ENCODE data around the gene SCYGR5. TPM values are rescaled to one million over a fixed set of nuclear protein-coding genes. Genes with fewer than 3 reads are reported as not detected.

Gene SCYGR5
- total and polyA plus RNA-seq, 2 of the 8 experiments (the other 6 are each of a cell fraction or from before 2014, with no cell fraction given), result not detected

DNA sequence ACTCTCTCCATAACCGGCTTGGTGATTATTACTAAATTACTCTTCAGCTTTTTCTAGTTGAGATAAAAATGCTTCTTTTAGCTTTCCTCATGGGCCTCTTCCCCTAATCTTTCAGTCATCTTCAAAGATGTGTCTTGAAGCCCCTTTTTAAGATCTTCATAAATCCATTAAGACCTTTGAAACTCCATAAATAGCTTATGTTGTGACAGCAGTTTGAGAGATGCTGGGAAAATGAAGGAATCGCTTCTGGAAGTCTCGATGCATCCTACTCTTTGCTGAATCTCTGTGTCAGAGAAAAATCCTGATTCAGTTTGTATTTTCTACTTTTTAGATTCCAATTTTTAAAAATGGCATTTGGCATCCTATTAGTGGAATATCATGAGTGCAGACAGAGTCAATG lies 36.3 kb upstream of the SCYGR5 start:
- Histone ChIP-seq H3K4ac (replicated peaks; ENCODE audit: insufficient read length, low read depth, low read length) (no peak overlapping the region), H2BK5ac (ENCODE audit: low read depth, low read length) (no peak overlapping the region), H3K4me3 (ENCODE audit: extremely low read depth in 1 of 4, insufficient read depth in 2 of 4, low read depth in 3 of 4, low read length in 4 of 4) (no peak overlapping the region), H2AFZ (ENCODE audit: low read length) (no peak overlapping the region), H3K79me2 (ENCODE audit: control insufficient read depth in 1 of 2, insufficient read depth in 2 of 2, low read length in 2 of 2) (no peaks in the 10 kb centered on the region), H3K27me3 (replicated peaks in 1 of 4; ENCODE audit: control insufficient read depth in 3 of 4, extremely low read depth in 1 of 4, insufficient read depth in 3 of 4, low read length in 3 of 4) (no peaks in the 10 kb centered on the region), H3K9me3 (ENCODE audit: insufficient read depth in 2 of 2, low read depth in 1 of 2, low read length in 1 of 2) (no peaks in the 10 kb centered on the region), H3K14ac (ENCODE audit: insufficient read length) (no peak overlapping the region), H3K23ac (ENCODE audit: insufficient read length) (no peak overlapping the region), H4K91ac (replicated peaks; ENCODE audit: insufficient read length, low read length) (no peak overlapping the region), H2AK5ac (ENCODE audit: low read depth, low read length) (no peak overlapping the region), H2BK15ac (ENCODE audit: low read length) (no peak overlapping the region), H3K79me1 (ENCODE audit: low read depth, low read length) (no peaks in the 10 kb centered on the region), H4K5ac (ENCODE audit: insufficient read length, low read depth, low read length) (no peak overlapping the region), H3K27ac (ENCODE audit: low read depth, low read length) (no peak overlapping the region), H3K36me3 (ENCODE audit: control insufficient read depth in 2 of 4, insufficient read depth in 4 of 4, low read length in 3 of 4) (no peaks in the 10 kb centered on the region), H2BK12ac (ENCODE audit: low read depth, low read length) (no peak overlapping the region), H3K9ac (replicated peaks in 1 of 4; ENCODE audit: extremely low read depth in 1 of 4, low read depth in 3 of 4, low read length in 3 of 4) (no peak overlapping the region), H3K23me2 (ENCODE audit: low read depth, low read length) (no peaks in the 10 kb centered on the region), H2BK120ac (replicated peaks; ENCODE audit: low read depth, low read length) (no peak overlapping the region), H4K20me1 (replicated peaks in 1 of 2; ENCODE audit: control insufficient read depth in 1 of 2, insufficient read depth in 2 of 2, low read length in 2 of 2) (no peaks in the 10 kb centered on the region), H2BK20ac (ENCODE audit: low read length) (no peak overlapping the region), H4K8ac (ENCODE audit: extremely low read depth, insufficient read depth, low read length) (no peak overlapping the region), H3K4me1 (replicated peaks in 1 of 4; ENCODE audit: control insufficient read depth in 3 of 4, insufficient read depth in 4 of 4, low read length in 3 of 4) (no peaks in the 10 kb centered on the region), H3K4me2 (ENCODE audit: insufficient read depth in 1 of 2, low read depth in 2 of 2, low read length in 2 of 2) (no peak overlapping the region), H3K56ac (replicated peaks; ENCODE audit: insufficient read length, low read depth, low read length) (no peak overlapping the region), H3K18ac (ENCODE audit: extremely low read depth, low read length) (no peak overlapping the region)
- no peak for DNase-seq (ENCODE audit: low read depth in 1 of 2, low spot score in 2 of 2)
- TF ChIP-seq HDAC6 (IDR thresholded peaks at IDR 0.05; ENCODE audit: low read depth, low read length) (no peak), RFX5 (IDR thresholded peaks at IDR 0.05; ENCODE audit: borderline replicate concordance, low read depth, low read length) (no peak), KDM5A (IDR thresholded peaks at IDR 0.05; ENCODE audit: low read length) (no peak), NRF1 (IDR thresholded peaks at IDR 0.05; ENCODE audit: low read depth, low read length) (no peak), RXRA (IDR thresholded peaks at IDR 0.05; ENCODE audit: insufficient read depth, low read depth, low read length) (no peak), CHD1 (IDR thresholded peaks at IDR 0.05; ENCODE audit: low read depth, low read length) (no peak), ZNF274 (IDR thresholded peaks at IDR 0.05; ENCODE audit: borderline replicate concordance, extremely low read depth, low read length) (no peak), TBP (IDR thresholded peaks at IDR 0.05; ENCODE audit: low read depth, low read length) (no peak), KDM4A (IDR thresholded peaks at IDR 0.05; ENCODE audit: low read depth, low read length, severe bottlenecking) (no peak), RAD21 (IDR thresholded peaks at IDR 0.05 in 1 of 2, conservative IDR thresholded peaks at IDR 0.05 in 1 of 2; ENCODE audit: low read depth in 2 of 2, low read length in 2 of 2) (no peak), GTF2F1 (IDR thresholded peaks at IDR 0.05; ENCODE audit: borderline replicate concordance, low read depth, low read length) (no peak), JUN (IDR thresholded peaks at IDR 0.05; ENCODE audit: low read depth, low read length) (no peak)
- TF ChIP-seq, protein P1, sequence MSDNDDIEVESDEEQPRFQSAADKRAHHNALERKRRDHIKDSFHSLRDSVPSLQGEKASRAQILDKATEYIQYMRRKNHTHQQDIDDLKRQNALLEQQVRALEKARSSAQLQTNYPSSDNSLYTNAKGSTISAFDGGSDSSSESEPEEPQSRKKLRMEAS (IDR thresholded peaks at IDR 0.05), result no peak
- TF ChIP-seq, protein P2, sequence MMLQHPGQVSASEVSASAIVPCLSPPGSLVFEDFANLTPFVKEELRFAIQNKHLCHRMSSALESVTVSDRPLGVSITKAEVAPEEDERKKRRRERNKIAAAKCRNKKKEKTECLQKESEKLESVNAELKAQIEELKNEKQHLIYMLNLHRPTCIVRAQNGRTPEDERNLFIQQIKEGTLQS (IDR thresholded peaks at IDR 0.05; ENCODE audit: insufficient read depth, low read depth, low read length), result no peak
- POLR2A ChIA-PET (ENCODE audit: partially characterized antibody), result no interaction called here
- 98% methylated on average over 3 of the region's 3 CpGs; no CpG with 5 or more reads in 1 of the 2 experiments for WGBS, 2 experiments (ENCODE audit: extremely low coverage in 1 of 2, insufficient coverage in 1 of 2, insufficient read length in 1 of 2, insufficient replicate concordance in 2 of 2, low coverage in 1 of 2, low lambda C conversion rate in 2 of 2, missing lambda C conversion rate in 1 of 2)
- CTCF ChIA-PET (ENCODE audit: partially characterized antibody), result interaction anchor here (1.0 to 1.6 kb wide), 4 partner anchors 9 to 232 kb away, joined by 3 to 4 read pairs (median 4); no protein-coding TSS in a partner anchor
- no peak for FAIRE-seq
